Keratinocyte (primary cell): Measurements from ENCODE around the gene FHIP1A. TPM values are rescaled to one million over a fixed set of nuclear protein-coding genes. Genes with fewer than 3 reads are reported as not detected.

Experiments used
- DNase-seq: peaks from one replicate; pipeline ENCODE4 v3.0.0-alpha.2; 2011; ENCODE audit warnings: low read depth, missing footprints, low spot score
- FAIRE-seq: peaks from 2 replicates; lab custom pipeline; 2011; peaks lifted over from hg19 to GRCh38; lab: Jason Lieb, UNC
- H2AFZ ChIP-seq: 2 replicates; pipeline ENCODE4 v1.6.0; 2012; ENCODE audit warnings: low read length, control low read depth, inconsistent platforms; ENCODE audit not compliant: control insufficient read depth
- H3K27ac ChIP-seq: 2 replicates; pipeline ENCODE4 v1.5.1; 2011; ENCODE audit warnings: low read length; ENCODE audit not compliant: control insufficient read depth, insufficient read depth
- H3K27me3 ChIP-seq: 3 replicates; pipeline ENCODE4 v1.6.0; 2011; ENCODE audit warnings: low read length; ENCODE audit not compliant: control insufficient read depth, insufficient read depth; ENCODE audit errors: extremely low read depth
- H3K36me3 ChIP-seq, 2 experiments: 2 replicates in 1 of 2; 3 replicates in 1 of 2; pipeline ENCODE4 v1.5.1; 2011; ENCODE audit warnings: low read length in 2 of 2, mild to moderate bottlenecking in 1 of 2; ENCODE audit not compliant: control insufficient read depth in 2 of 2, insufficient read depth in 2 of 2; ENCODE audit errors: extremely low read depth in 1 of 2
- H3K4me1 ChIP-seq: 3 replicates; pipeline ENCODE4 v1.5.1; 2011; ENCODE audit warnings: low read length; ENCODE audit not compliant: control insufficient read depth, insufficient read depth; ENCODE audit errors: extremely low read depth
- H3K4me2 ChIP-seq: 3 replicates; pipeline ENCODE4 v1.6.0; 2011; ENCODE audit warnings: low read depth, low read length; ENCODE audit not compliant: control insufficient read depth, insufficient read depth; ENCODE audit errors: extremely low read depth
- H3K4me3 ChIP-seq, 3 experiments: fragments of 200-600 bp in 1 of 3; sonication (generic) in 1 of 3; 2 replicates in 2 of 3; 3 replicates in 1 of 3; pipeline ENCODE4 v1.5.1; 2011 to 2016; ENCODE audit warnings: low read length in 3 of 3, mild to moderate bottlenecking in 3 of 3, control low read depth in 2 of 3, inconsistent platforms in 1 of 3, low read depth in 1 of 3, mixed read lengths in 1 of 3, mixed run types in 1 of 3, moderate library complexity in 1 of 3; ENCODE audit not compliant: control insufficient read depth in 2 of 3, insufficient read depth in 2 of 3; ENCODE audit errors: extremely low read depth in 1 of 3
- H3K79me2 ChIP-seq: 2 replicates; pipeline ENCODE4 v1.6.0; 2012; ENCODE audit warnings: low read length; ENCODE audit not compliant: control insufficient read depth, insufficient read depth
- H3K9ac ChIP-seq: 3 replicates; pipeline ENCODE4 v1.6.0; 2011; ENCODE audit warnings: low read length; ENCODE audit not compliant: control insufficient read depth, insufficient read depth; ENCODE audit errors: extremely low read depth
- H3K9me1 ChIP-seq: 3 replicates; pipeline ENCODE4 v1.6.0; 2011; ENCODE audit warnings: low read length; ENCODE audit not compliant: control insufficient read depth, insufficient read depth; ENCODE audit errors: extremely low read depth
- H3K9me3 ChIP-seq: 2 replicates; pipeline ENCODE4 v1.5.1; 2012; ENCODE audit warnings: low read depth, low read length; ENCODE audit not compliant: control insufficient read depth
- H4K20me1 ChIP-seq: 3 replicates; pipeline ENCODE4 v1.6.0; 2011; ENCODE audit warnings: low read length; ENCODE audit not compliant: control insufficient read depth, insufficient read depth; ENCODE audit errors: extremely low read depth
- CTCF ChIP-seq, 3 experiments: IDR thresholded peaks in 1 of 3; conservative IDR thresholded peaks in 1 of 3; optimal IDR thresholded peaks in 1 of 3; 2 replicates in 2 of 3; 3 replicates in 1 of 3; pipeline versions ENCODE3 to v1.5.1; 2011; ENCODE audit warnings: low read length in 3 of 3, mild to moderate bottlenecking in 3 of 3, moderate library complexity in 2 of 3, control low read depth in 1 of 3, inconsistent platforms in 1 of 3; ENCODE audit not compliant: insufficient read depth in 2 of 3; ENCODE audit errors: extremely low read depth in 1 of 3
- EZH2 ChIP-seq: IDR thresholded peaks from one replicate; pipeline ENCODE4 v1.6.1; 2012; ENCODE audit warnings: inconsistent platforms, mild to moderate bottlenecking, low read length, moderate library complexity
- dilution Hi-C: fragments of 300-500 bp; cut with MboI; formaldehyde crosslinking; loops from one replicate; pipeline ENCODE4 v1.7.0; 2020; ENCODE audit warnings: low sequenced_read_pairs; ENCODE audit not compliant: extremely low pct_ligation_motif_present
- polyA plus RNA-seq, 5 experiments: library from polyadenylated mRNA; depleted of rRNA in 3 of 5; stranded (reverse) in 3 of 5; stranded (forward) in 1 of 5; unstranded in 1 of 5; fragments of >200 nt; gene quantifications; 1 replicate in 1 of 5; 2 replicates in 3 of 5; 3 replicates in 1 of 5; pipeline versions ENCODE4 v1.2.1 to v1.2.3, GENCODE V29; 2011 to 2012; ENCODE audit warnings: missing spikeins in 2 of 5, low read depth in 1 of 5, low replicate concordance in 1 of 5

Gene FHIP1A
- polyA plus RNA-seq, 1 donor (not counting 4 experiments of a cell fraction or from before 2014, with no cell fraction given), result 13.4 TPM

DNA sequence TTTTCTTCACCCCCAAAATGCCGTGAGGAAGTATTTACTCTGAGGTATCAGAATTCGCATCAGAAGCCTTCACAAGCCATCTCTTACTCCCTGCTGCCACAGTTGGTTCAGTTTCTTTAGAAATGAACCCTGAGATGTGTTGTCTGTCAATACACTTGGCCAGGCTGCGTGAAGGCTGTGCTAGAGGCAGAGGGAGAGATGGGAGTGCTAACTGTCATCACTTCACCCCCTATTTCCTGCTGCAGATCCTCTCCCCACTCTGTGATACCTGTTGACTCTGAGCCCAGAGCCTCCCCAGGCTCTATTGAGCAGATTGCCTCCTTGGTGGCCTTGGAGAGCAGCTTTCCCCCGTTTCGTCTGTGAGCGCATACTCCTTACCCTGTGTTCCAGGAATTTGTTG lies 34.8 kb downstream of the FHIP1A start:
- TF ChIP-seq CTCF (optimal IDR thresholded peaks at IDR 0.05 in 1 of 3, IDR thresholded peaks at IDR 0.05 in 1 of 3, conservative IDR thresholded peaks at IDR 0.05 in 1 of 3; ENCODE audit: extremely low read depth in 1 of 3, insufficient read depth in 2 of 3, low read length in 3 of 3) (no peak), EZH2 (no peak)
- no peak overlapping the region for H2AFZ ChIP-seq
- peaks cover 40% of the 10 kb centered on the region for H3K79me2 ChIP-seq
- no peak for DNase-seq
- H4K20me1 ChIP-seq, result no peaks in the 10 kb centered on the region
- no peak overlapping the region for H3K9ac ChIP-seq
- no peak overlapping the region for H3K27ac ChIP-seq
- no peak overlapping the region for H3K4me2 ChIP-seq
- no peaks in the 10 kb centered on the region for H3K9me1 ChIP-seq
- H3K36me3 ChIP-seq, result no peaks in the 10 kb centered on the region
- FAIRE-seq, result no peak
- no peaks in the 10 kb centered on the region for H3K27me3 ChIP-seq
- dilution Hi-C loops, result no loop called here
- no peaks in the 10 kb centered on the region for H3K9me3 ChIP-seq
- peaks cover 10% of the 10 kb centered on the region for H3K4me1 ChIP-seq
- no peak overlapping the region for H3K4me3 ChIP-seq

GRCh38 chr4:151446208-151446607 lies 37.2 kb downstream of the FHIP1A start:
- H3K4me1 ChIP-seq, result peaks cover 10% of the 10 kb centered on the region
- H3K9me3 ChIP-seq, result no peaks in the 10 kb centered on the region
- no peak overlapping the region for H3K4me2 ChIP-seq
- DNase-seq (no peak), FAIRE-seq (no peak)
- no peak overlapping the region for H3K27ac ChIP-seq
- no peak overlapping the region for H3K9ac ChIP-seq
- H3K4me3 ChIP-seq, result no peak overlapping the region
- H3K79me2 ChIP-seq, result peaks cover 37% of the 10 kb centered on the region
- no peak overlapping the region for H2AFZ ChIP-seq
- dilution Hi-C loops, result no loop called here
- H3K9me1 ChIP-seq, result no peaks in the 10 kb centered on the region
- H3K36me3 ChIP-seq, result no peaks in the 10 kb centered on the region
- TF ChIP-seq CTCF (optimal IDR thresholded peaks at IDR 0.05 in 1 of 3, IDR thresholded peaks at IDR 0.05 in 1 of 3, conservative IDR thresholded peaks at IDR 0.05 in 1 of 3; ENCODE audit: extremely low read depth in 1 of 3, insufficient read depth in 2 of 3, low read length in 3 of 3) (no peak), EZH2 (no peak)
- no peaks in the 10 kb centered on the region for H4K20me1 ChIP-seq
- no peaks in the 10 kb centered on the region for H3K27me3 ChIP-seq
